DND-41 (cell line): ENCODE results near the gene SHC4.

Experiments
- ATAC-seq: fragments of 200-7000 bp; cut with Tn5 transposase; 3 replicates; pipeline ENCODE4 v1.9.1; 2021; ENCODE audit warnings: low read depth; ENCODE audit not compliant: insufficient read depth
- DNase-seq: peaks from one replicate; pipeline ENCODE4 v3.0.0-alpha.2; 2020
- H2AFZ ChIP-seq: 2 replicates; pipeline ENCODE4 v1.6.0; 2012; ENCODE audit warnings: low read depth, low read length
- H3K27ac ChIP-seq: 2 replicates; pipeline ENCODE4 v1.5.1; 2012; ENCODE audit warnings: low read length, inconsistent platforms
- H3K27me3 ChIP-seq: fragments of 200-600 bp; sonication (generic); 2 replicates; pipeline ENCODE4 v1.6.0; 2012; ENCODE audit warnings: low read length, mild to moderate bottlenecking, inconsistent platforms; ENCODE audit not compliant: insufficient read depth, poor library complexity
- H3K36me3 ChIP-seq: 2 replicates; pipeline ENCODE4 v1.5.1; 2012; ENCODE audit warnings: low read length, inconsistent platforms; ENCODE audit not compliant: insufficient read depth
- H3K4me1 ChIP-seq: 2 replicates; pipeline ENCODE4 v1.5.1; 2012; ENCODE audit warnings: mild to moderate bottlenecking, low read length; ENCODE audit not compliant: insufficient read depth
- H3K4me2 ChIP-seq: 2 replicates; pipeline ENCODE4 v1.6.0; 2012; ENCODE audit warnings: mild to moderate bottlenecking, moderate library complexity, low read length, inconsistent platforms; ENCODE audit not compliant: insufficient read depth
- H3K4me3 ChIP-seq, 2 experiments: fragments of 200-600 bp in 1 of 2; shearing (Covaris generic) in 1 of 2; 2 replicates each; pipeline ENCODE4 v1.5.1; 2012 to 2016; ENCODE audit warnings: inconsistent platforms in 2 of 2, low read length in 2 of 2, mild to moderate bottlenecking in 2 of 2, low read depth in 1 of 2, moderate library complexity in 1 of 2
- H3K79me2 ChIP-seq: 2 replicates; pipeline ENCODE4 v1.6.0; 2012; ENCODE audit warnings: low read length, inconsistent platforms; ENCODE audit not compliant: insufficient read depth
- H3K9ac ChIP-seq: 2 replicates; pipeline ENCODE4 v1.6.0; 2012; ENCODE audit warnings: low read depth, mild to moderate bottlenecking, inconsistent platforms, low read length, moderate library complexity
- H3K9me3 ChIP-seq: 2 replicates; pipeline ENCODE4 v1.5.1; 2012; ENCODE audit warnings: low read length, moderate library complexity, mild to moderate bottlenecking, inconsistent platforms; ENCODE audit not compliant: insufficient read depth, severe bottlenecking
- H4K20me1 ChIP-seq: 2 replicates; pipeline ENCODE4 v1.6.0; 2012; ENCODE audit warnings: low read length; ENCODE audit not compliant: insufficient read depth
- EZH2 ChIP-seq: IDR thresholded peaks from 3 replicates; pipeline ENCODE4 v1.6.1; 2012; ENCODE audit warnings: borderline replicate concordance, low read depth, mild to moderate bottlenecking, moderate library complexity, low read length, inconsistent platforms; ENCODE audit not compliant: severe bottlenecking
- TF ChIP-seq, protein P1 (sequence below): IDR thresholded peaks from 2 replicates; pipeline ENCODE4 v1.5.1; 2012; ENCODE audit warnings: borderline replicate concordance, low read length, moderate library complexity, mild to moderate bottlenecking; ENCODE audit not compliant: poor library complexity, severe bottlenecking; ENCODE audit errors: extremely low read depth

Gene SHC4

DNA sequence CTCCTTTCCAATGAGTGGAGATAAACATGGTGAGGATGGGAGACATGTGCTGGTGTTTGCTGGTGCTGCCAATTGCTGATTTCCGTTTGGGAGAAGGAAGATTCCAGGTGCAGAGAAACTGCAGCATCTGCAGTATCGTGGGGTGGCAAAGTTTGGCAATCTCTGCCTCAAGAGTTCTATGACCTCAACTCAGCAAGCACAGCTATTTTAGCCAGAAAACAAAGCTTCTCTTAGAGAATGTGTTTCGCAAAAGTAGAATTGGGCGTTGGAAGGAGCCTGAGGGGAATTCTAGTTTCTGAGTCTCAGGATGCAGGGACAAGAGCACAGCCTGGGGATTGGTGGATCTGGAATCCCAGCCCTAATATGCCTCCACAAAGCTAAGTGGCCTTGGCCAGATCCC lies 18.2 kb upstream of the SHC4 start:
- peaks cover 6% of the 10 kb centered on the region for H3K4me1 ChIP-seq
- no peaks in the 10 kb centered on the region for H3K9me3 ChIP-seq
- no peak overlapping the region for H3K4me3 ChIP-seq
- TF ChIP-seq EZH2, result no peak
- TF ChIP-seq, protein P1, sequence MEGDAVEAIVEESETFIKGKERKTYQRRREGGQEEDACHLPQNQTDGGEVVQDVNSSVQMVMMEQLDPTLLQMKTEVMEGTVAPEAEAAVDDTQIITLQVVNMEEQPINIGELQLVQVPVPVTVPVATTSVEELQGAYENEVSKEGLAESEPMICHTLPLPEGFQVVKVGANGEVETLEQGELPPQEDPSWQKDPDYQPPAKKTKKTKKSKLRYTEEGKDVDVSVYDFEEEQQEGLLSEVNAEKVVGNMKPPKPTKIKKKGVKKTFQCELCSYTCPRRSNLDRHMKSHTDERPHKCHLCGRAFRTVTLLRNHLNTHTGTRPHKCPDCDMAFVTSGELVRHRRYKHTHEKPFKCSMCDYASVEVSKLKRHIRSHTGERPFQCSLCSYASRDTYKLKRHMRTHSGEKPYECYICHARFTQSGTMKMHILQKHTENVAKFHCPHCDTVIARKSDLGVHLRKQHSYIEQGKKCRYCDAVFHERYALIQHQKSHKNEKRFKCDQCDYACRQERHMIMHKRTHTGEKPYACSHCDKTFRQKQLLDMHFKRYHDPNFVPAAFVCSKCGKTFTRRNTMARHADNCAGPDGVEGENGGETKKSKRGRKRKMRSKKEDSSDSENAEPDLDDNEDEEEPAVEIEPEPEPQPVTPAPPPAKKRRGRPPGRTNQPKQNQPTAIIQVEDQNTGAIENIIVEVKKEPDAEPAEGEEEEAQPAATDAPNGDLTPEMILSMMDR, result no peak
- H4K20me1 ChIP-seq, result no peaks in the 10 kb centered on the region
- H3K79me2 ChIP-seq, result no peaks in the 10 kb centered on the region
- H3K9ac ChIP-seq, result no peak overlapping the region
- no peak for DNase-seq
- H3K36me3 ChIP-seq, result no peaks in the 10 kb centered on the region
- no peak overlapping the region for H2AFZ ChIP-seq
- H3K27me3 ChIP-seq, result no peaks in the 10 kb centered on the region
- no peak overlapping the region for H3K4me2 ChIP-seq
- no peak overlapping the region for H3K27ac ChIP-seq
- no peak for ATAC-seq

DNA sequence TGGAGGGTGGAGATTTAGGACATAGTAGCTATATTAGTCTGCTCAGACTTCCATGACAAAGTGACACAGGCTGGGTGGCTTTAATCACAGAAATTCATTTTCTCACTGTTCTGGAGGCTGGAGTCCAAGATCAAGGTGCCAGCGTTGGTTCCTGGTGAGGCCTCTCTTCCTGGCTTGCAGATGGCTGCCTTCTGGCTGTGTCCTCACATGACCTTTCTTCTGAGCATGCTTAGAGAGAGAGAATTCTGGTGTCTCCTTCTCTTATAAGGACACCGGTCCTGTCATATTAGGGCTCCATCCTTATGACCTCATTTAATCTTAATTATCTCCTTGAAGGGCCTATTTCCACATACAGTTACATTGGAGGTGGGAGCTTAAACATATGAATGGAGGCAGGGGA lies 14.9 kb upstream of the SHC4 start:
- TF ChIP-seq, protein P1, result no peak
- no peak for TF ChIP-seq EZH2
- H3K27me3 ChIP-seq, result no peaks in the 10 kb centered on the region
- no peaks in the 10 kb centered on the region for H3K9me3 ChIP-seq
- H3K4me1 ChIP-seq, result peaks cover 22% of the 10 kb centered on the region
- no peak overlapping the region; the same call in 1 of the 2 replicates for H3K27ac ChIP-seq
- ATAC-seq, result no peak
- H4K20me1 ChIP-seq, result no peaks in the 10 kb centered on the region
- no peaks in the 10 kb centered on the region for H3K36me3 ChIP-seq
- no peak overlapping the region for H3K9ac ChIP-seq
- no peak overlapping the region for H3K4me3 ChIP-seq
- no peaks in the 10 kb centered on the region for H3K79me2 ChIP-seq
- no peak overlapping the region for H3K4me2 ChIP-seq
- no peak for DNase-seq
- no peak overlapping the region for H2AFZ ChIP-seq

DNA sequence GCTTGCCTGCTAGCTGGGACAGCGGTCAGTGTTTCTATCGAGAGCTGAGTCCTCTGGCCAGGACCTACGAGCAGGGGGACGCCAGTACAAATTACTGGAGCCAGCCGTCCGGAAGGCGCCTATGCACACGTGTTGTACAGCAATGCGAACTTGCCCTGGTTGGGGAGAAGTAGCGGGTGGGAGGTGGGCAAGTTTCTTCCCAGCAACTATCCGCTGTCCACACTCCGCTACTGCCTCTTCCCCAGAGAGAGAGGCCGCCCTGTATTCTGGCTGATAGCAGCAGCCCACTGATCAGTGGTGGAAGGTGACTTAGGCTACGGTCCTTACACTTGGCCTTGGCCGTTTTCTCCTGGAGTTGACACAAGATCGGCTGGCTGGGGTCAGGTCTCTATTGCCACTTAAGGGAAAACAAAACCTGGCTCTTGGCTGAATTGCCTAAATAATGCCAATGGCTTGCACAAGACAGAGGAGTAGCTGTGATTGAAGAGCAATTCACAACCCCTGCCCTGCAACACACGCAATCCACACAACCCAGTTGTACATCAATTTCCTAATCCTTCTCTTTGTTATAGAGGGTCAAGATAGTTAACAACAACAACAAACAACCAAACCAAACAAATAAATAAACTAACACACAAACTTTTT lies 12.8 kb upstream of the SHC4 start:
- H3K4me1 ChIP-seq, result peaks cover 22% of the 10 kb centered on the region
- H3K79me2 ChIP-seq, result no peaks in the 10 kb centered on the region
- H2AFZ ChIP-seq, result peak overlapping the region; percentile 89
- no peak for ATAC-seq
- no peaks in the 10 kb centered on the region for H4K20me1 ChIP-seq
- H3K27ac ChIP-seq, result no peak overlapping the region; the same call in 1 of the 2 replicates
- peak overlapping the region in 1 of 2 experiments; percentile 66; a peak in 2 of 4 replicates for H3K4me3 ChIP-seq
- no peaks in the 10 kb centered on the region for H3K36me3 ChIP-seq
- TF ChIP-seq, protein P1, result no peak
- TF ChIP-seq EZH2, result no peak
- no peaks in the 10 kb centered on the region for H3K9me3 ChIP-seq
- H3K27me3 ChIP-seq, result no peaks in the 10 kb centered on the region
- peak overlapping the region; percentile 77 for H3K9ac ChIP-seq
- peak overlapping the region; percentile 85 for H3K4me2 ChIP-seq
- DNase-seq, result no peak
